ENCODE data around the gene TBCK.
"Not testable (repeated sequence)": the region's sequence is repeated elsewhere in the genome, so short reads cannot be mapped to it uniquely, and the experiment has no call there.

TBCK gene

GRCh38 chr4:106323119-106323518, 7.1 kb upstream of the TBCK start:
- Histone ChIP-seq H3K27me3 (ENCODE audit: control insufficient read depth in 1 of 2, insufficient read depth in 2 of 2, low read length in 2 of 2) (no peaks in the 10 kb centered on the region), H3K4me3 (ENCODE audit: low read depth in 1 of 2, low read length in 2 of 2) (no peak overlapping the region), H3K27ac (ENCODE audit: low read depth, low read length) (no peak overlapping the region), H3K9ac (ENCODE audit: low read depth in 1 of 2, low read length in 2 of 2) (no peak overlapping the region), H3K4me1 (ENCODE audit: control insufficient read depth in 1 of 2, insufficient read depth in 2 of 2, low read length in 2 of 2) (peaks cover 0 to 6% of the 10 kb centered on the region in 2 donors), H3K9me3 (ENCODE audit: control insufficient read depth in 1 of 2, low read length in 2 of 2) (no peaks in the 10 kb centered on the region), H3K36me3 (ENCODE audit: control insufficient read depth in 1 of 2, insufficient read depth in 2 of 2, low read length in 2 of 2) (peaks cover 11 to 22% of the 10 kb centered on the region in 2 donors)

GRCh38 chr4:106321814-106322213, 5.8 kb upstream of the TBCK start:
- not testable (repeated sequence) for H3K27me3 ChIP-seq (ENCODE audit: control insufficient read depth in 1 of 2, insufficient read depth in 2 of 2, low read length in 2 of 2); H3K9me3 ChIP-seq (ENCODE audit: control insufficient read depth in 1 of 2, low read length in 2 of 2); H3K36me3 ChIP-seq (ENCODE audit: control insufficient read depth in 1 of 2, insufficient read depth in 2 of 2, low read length in 2 of 2); H3K9ac ChIP-seq (ENCODE audit: low read depth in 1 of 2, low read length in 2 of 2); H3K4me3 ChIP-seq (ENCODE audit: low read depth in 1 of 2, low read length in 2 of 2); H3K27ac ChIP-seq (ENCODE audit: low read depth, low read length)
- peaks cover 7 to 17% of the 10 kb centered on the region in 2 donors for H3K4me1 ChIP-seq (ENCODE audit: control insufficient read depth in 1 of 2, insufficient read depth in 2 of 2, low read length in 2 of 2)

GRCh38 chr4:106321168-106321567, 5.2 kb upstream of the TBCK start:
- H3K27me3 ChIP-seq (ENCODE audit: control insufficient read depth in 1 of 2, insufficient read depth in 2 of 2, low read length in 2 of 2); H3K4me3 ChIP-seq (ENCODE audit: low read depth in 1 of 2, low read length in 2 of 2); H3K36me3 ChIP-seq (ENCODE audit: control insufficient read depth in 1 of 2, insufficient read depth in 2 of 2, low read length in 2 of 2); H3K9ac ChIP-seq (ENCODE audit: low read depth in 1 of 2, low read length in 2 of 2); H3K9me3 ChIP-seq (ENCODE audit: control insufficient read depth in 1 of 2, low read length in 2 of 2); H3K27ac ChIP-seq (ENCODE audit: low read depth, low read length): not testable (repeated sequence)
- peaks cover 7 to 17% of the 10 kb centered on the region in 2 donors for H3K4me1 ChIP-seq (ENCODE audit: control insufficient read depth in 1 of 2, insufficient read depth in 2 of 2, low read length in 2 of 2)

- no peaks in the 10 kb centered on the region for H3K9me3 ChIP-seq (ENCODE audit: control insufficient read depth in 1 of 2, low read length in 2 of 2)
- H3K9ac ChIP-seq (ENCODE audit: low read depth in 1 of 2, low read length in 2 of 2) = no peak overlapping the region
- peaks cover 12 to 17% of the 10 kb centered on the region in 2 donors for H3K4me1 ChIP-seq (ENCODE audit: control insufficient read depth in 1 of 2, insufficient read depth in 2 of 2, low read length in 2 of 2)
- no peaks in the 10 kb centered on the region for H3K36me3 ChIP-seq (ENCODE audit: control insufficient read depth in 1 of 2, insufficient read depth in 2 of 2, low read length in 2 of 2)
- H3K4me3 ChIP-seq (ENCODE audit: low read depth in 1 of 2, low read length in 2 of 2) = no peak overlapping the region
- no peak overlapping the region for H3K27ac ChIP-seq (ENCODE audit: low read depth, low read length)
- H3K27me3 ChIP-seq (ENCODE audit: control insufficient read depth in 1 of 2, insufficient read depth in 2 of 2, low read length in 2 of 2) = no peaks in the 10 kb centered on the region
These were observed 4.2 kb upstream of the TBCK start for GRCh38 chr4:106320235-106320634.

GRCh38 chr4:106318511-106318910, 2.5 kb upstream of the TBCK start:
- H3K4me3 ChIP-seq (ENCODE audit: low read depth in 1 of 2, low read length in 2 of 2) = no peak overlapping the region
- peaks cover 16 to 17% of the 10 kb centered on the region in 2 donors for H3K4me1 ChIP-seq (ENCODE audit: control insufficient read depth in 1 of 2, insufficient read depth in 2 of 2, low read length in 2 of 2)
- no peaks in the 10 kb centered on the region for H3K27me3 ChIP-seq (ENCODE audit: control insufficient read depth in 1 of 2, insufficient read depth in 2 of 2, low read length in 2 of 2)
- H3K36me3 ChIP-seq (ENCODE audit: control insufficient read depth in 1 of 2, insufficient read depth in 2 of 2, low read length in 2 of 2) = no peaks in the 10 kb centered on the region
- no peak overlapping the region for H3K27ac ChIP-seq (ENCODE audit: low read depth, low read length)
- no peak overlapping the region for H3K9ac ChIP-seq (ENCODE audit: low read depth in 1 of 2, low read length in 2 of 2)
- no peaks in the 10 kb centered on the region for H3K9me3 ChIP-seq (ENCODE audit: control insufficient read depth in 1 of 2, low read length in 2 of 2)

- Histone ChIP-seq H3K27ac (ENCODE audit: low read depth, low read length) (no peak overlapping the region), H3K9ac (ENCODE audit: low read depth in 1 of 2, low read length in 2 of 2) (peak overlapping the region in 1 of 2 donors; percentile 90), H3K27me3 (ENCODE audit: control insufficient read depth in 1 of 2, insufficient read depth in 2 of 2, low read length in 2 of 2) (no peaks in the 10 kb centered on the region), H3K9me3 (ENCODE audit: control insufficient read depth in 1 of 2, low read length in 2 of 2) (no peaks in the 10 kb centered on the region), H3K4me3 (ENCODE audit: low read depth in 1 of 2, low read length in 2 of 2) (peak overlapping the region; percentile 82 to 93), H3K36me3 (ENCODE audit: control insufficient read depth in 1 of 2, insufficient read depth in 2 of 2, low read length in 2 of 2) (no peaks in the 10 kb centered on the region), H3K4me1 (ENCODE audit: control insufficient read depth in 1 of 2, insufficient read depth in 2 of 2, low read length in 2 of 2) (peaks cover 16 to 17% of the 10 kb centered on the region in 2 donors)
These were observed 1.8 kb upstream of the TBCK start for GRCh38 chr4:106317815-106318214.

GRCh38 chr4:106316773-106317409, 882 bp upstream of the TBCK start:
- Histone ChIP-seq H3K27me3 (ENCODE audit: control insufficient read depth in 1 of 2, insufficient read depth in 2 of 2, low read length in 2 of 2) (no peaks in the 10 kb centered on the region), H3K4me3 (ENCODE audit: low read depth in 1 of 2, low read length in 2 of 2) (peak overlapping the region; percentile 82 to 93), H3K9me3 (ENCODE audit: control insufficient read depth in 1 of 2, low read length in 2 of 2) (no peaks in the 10 kb centered on the region), H3K4me1 (ENCODE audit: control insufficient read depth in 1 of 2, insufficient read depth in 2 of 2, low read length in 2 of 2) (peaks cover 16 to 17% of the 10 kb centered on the region in 2 donors), H3K9ac (ENCODE audit: low read depth in 1 of 2, low read length in 2 of 2) (peak overlapping the region; percentile 90 to 94), H3K27ac (ENCODE audit: low read depth, low read length) (peak overlapping the region; percentile 94), H3K36me3 (ENCODE audit: control insufficient read depth in 1 of 2, insufficient read depth in 2 of 2, low read length in 2 of 2) (no peaks in the 10 kb centered on the region)

GRCh38 chr4:106315476-106315967, 487 bp downstream of the TBCK start:
- H3K27ac ChIP-seq (ENCODE audit: low read depth, low read length) = peak overlapping the region; percentile 94
- H3K4me1 ChIP-seq (ENCODE audit: control insufficient read depth in 1 of 2, insufficient read depth in 2 of 2, low read length in 2 of 2) = peaks cover 16 to 17% of the 10 kb centered on the region in 2 donors
- no peaks in the 10 kb centered on the region for H3K9me3 ChIP-seq (ENCODE audit: control insufficient read depth in 1 of 2, low read length in 2 of 2)
- no peaks in the 10 kb centered on the region for H3K27me3 ChIP-seq (ENCODE audit: control insufficient read depth in 1 of 2, insufficient read depth in 2 of 2, low read length in 2 of 2)
- H3K4me3 ChIP-seq (ENCODE audit: low read depth in 1 of 2, low read length in 2 of 2) = peak overlapping the region; percentile 82 to 93
- no peaks in the 10 kb centered on the region for H3K36me3 ChIP-seq (ENCODE audit: control insufficient read depth in 1 of 2, insufficient read depth in 2 of 2, low read length in 2 of 2)
- peak overlapping the region; percentile 90 to 94 for H3K9ac ChIP-seq (ENCODE audit: low read depth in 1 of 2, low read length in 2 of 2)

GRCh38 chr4:106314960-106315359, 1.0 kb downstream of the TBCK start:
- Histone ChIP-seq H3K27ac (ENCODE audit: low read depth, low read length) (no peak overlapping the region), H3K4me3 (ENCODE audit: low read depth in 1 of 2, low read length in 2 of 2) (peak overlapping the region; percentile 82 to 93), H3K27me3 (ENCODE audit: control insufficient read depth in 1 of 2, insufficient read depth in 2 of 2, low read length in 2 of 2) (no peaks in the 10 kb centered on the region), H3K4me1 (ENCODE audit: control insufficient read depth in 1 of 2, insufficient read depth in 2 of 2, low read length in 2 of 2) (peaks cover 16 to 17% of the 10 kb centered on the region in 2 donors), H3K36me3 (ENCODE audit: control insufficient read depth in 1 of 2, insufficient read depth in 2 of 2, low read length in 2 of 2) (no peaks in the 10 kb centered on the region), H3K9me3 (ENCODE audit: control insufficient read depth in 1 of 2, low read length in 2 of 2) (no peaks in the 10 kb centered on the region), H3K9ac (ENCODE audit: low read depth in 1 of 2, low read length in 2 of 2) (peak overlapping the region; percentile 90 to 94)

- H3K4me3 ChIP-seq (ENCODE audit: low read depth in 1 of 2, low read length in 2 of 2) = no peak overlapping the region
- H3K27ac ChIP-seq (ENCODE audit: low read depth, low read length) = no peak overlapping the region
- H3K9me3 ChIP-seq (ENCODE audit: control insufficient read depth in 1 of 2, low read length in 2 of 2) = no peaks in the 10 kb centered on the region
- H3K4me1 ChIP-seq (ENCODE audit: control insufficient read depth in 1 of 2, insufficient read depth in 2 of 2, low read length in 2 of 2) = peaks cover 10 to 16% of the 10 kb centered on the region in 2 donors
- no peaks in the 10 kb centered on the region for H3K27me3 ChIP-seq (ENCODE audit: control insufficient read depth in 1 of 2, insufficient read depth in 2 of 2, low read length in 2 of 2)
- no peak overlapping the region for H3K9ac ChIP-seq (ENCODE audit: low read depth in 1 of 2, low read length in 2 of 2)
- H3K36me3 ChIP-seq (ENCODE audit: control insufficient read depth in 1 of 2, insufficient read depth in 2 of 2, low read length in 2 of 2) = peaks cover 0 to 5% of the 10 kb centered on the region in 2 donors
These were observed 2.9 kb downstream of the TBCK start for GRCh38 chr4:106312997-106313522.
